Left ventricle myocardium superior (tissue), 1 donor: ENCODE data around the gene SCAPER. TPM values are rescaled to one million over a fixed set of nuclear protein-coding genes. Genes with fewer than 3 reads are reported as not detected.
"Not testable (repeated sequence)": the region's sequence is repeated elsewhere in the genome, so short reads cannot be mapped to it uniquely, and the experiment has no call there.

ENCODE experiments used
- ATAC-seq: fragments of 200-7000 bp; cut with Tn5 transposase; one replicate; pipeline ENCODE4 v1.9.1; 2020; ENCODE audit warnings: mild to moderate bottlenecking, moderate library complexity
- DNase-seq: peaks from one replicate; pipeline ENCODE4 v3.0.0-alpha.2; 2020
- intact Hi-C: fragments of 100-400 bp; cut with micrococcal nuclease; formaldehyde crosslinking; loops from one replicate; pipeline ENCODE4 v1.11.0; 2022
- total RNA-seq: library from RNA; stranded (reverse); fragmentation: NEBNext Ultra II Directional; extraction: Animal tissue kit (Norgen Biotek cat#: 25700); gene quantifications from one replicate; pipeline ENCODE4 v1.2.1, GENCODE V29; 2021
- donor health status: DM: no; HTN: yes; CAD: no; lungs with severe emphysema.

Gene SCAPER
- total RNA-seq, 1 donor from 2014 or later: 54.9 TPM

GRCh38 chr15:76865548-76865991 lies 39.6 kb downstream of the SCAPER start:
- ATAC-seq (peak; percentile 11), DNase-seq (no peak)
- intact Hi-C loops: no loop called here

GRCh38 chr15:76864586-76864985 lies 40.6 kb downstream of the SCAPER start:
- no peak for DNase-seq
- intact Hi-C loops: no loop called here
- ATAC-seq: no peak

GRCh38 chr15:76863693-76864092 lies 41.4 kb downstream of the SCAPER start:
- no peak for DNase-seq
- no peak for ATAC-seq
- intact Hi-C loops: no loop called here

- DNase-seq (no peak), ATAC-seq (no peak)
- intact Hi-C loops: no loop called here
Observed at GRCh38 chr15:76863123-76863522, 42.0 kb downstream of the SCAPER start.

- ATAC-seq: no peak
- no peak for DNase-seq
- intact Hi-C loops: no loop called here
Observed at GRCh38 chr15:76861815-76862397, 43.2 kb downstream of the SCAPER start.

GRCh38 chr15:76860201-76860600 lies 44.9 kb downstream of the SCAPER start:
- intact Hi-C loops: no loop called here
- DNase-seq: no peak
- no peak for ATAC-seq

- DNase-seq, intact Hi-C loops, ATAC-seq: not testable (repeated sequence)
Observed at GRCh38 chr15:76850367-76850766, 54.8 kb downstream of the SCAPER start.

- intact Hi-C loops: no loop called here
- ATAC-seq: no peak
- DNase-seq: no peak
Observed at GRCh38 chr15:76846782-76847181, 58.4 kb downstream of the SCAPER start.

- intact Hi-C loops: no loop called here
- no peak for DNase-seq
- ATAC-seq: no peak
Observed at GRCh38 chr15:76844096-76844495, 61.0 kb downstream of the SCAPER start.

GRCh38 chr15:76843269-76843668 lies 61.9 kb downstream of the SCAPER start:
- no peak for ATAC-seq
- DNase-seq: no peak
- intact Hi-C loops: no loop called here

- no peak for DNase-seq
- ATAC-seq: peak; percentile 56
- intact Hi-C loops: no loop called here
Observed at GRCh38 chr15:76840830-76841460, 64.2 kb downstream of the SCAPER start.

- intact Hi-C loops: no loop called here
- no peak for ATAC-seq
- no peak for DNase-seq
Observed at GRCh38 chr15:76839173-76839572, 66.0 kb downstream of the SCAPER start.

GRCh38 chr15:76837474-76837873 lies 67.7 kb downstream of the SCAPER start:
- intact Hi-C loops: no loop called here
- ATAC-seq (no peak), DNase-seq (no peak)

- ATAC-seq: no peak
Observed at GRCh38 chr15:76829939-76830338, 75.2 kb downstream of the SCAPER start.

GRCh38 chr15:76823890-76824289 lies 81.2 kb downstream of the SCAPER start:
- intact Hi-C loops: no loop called here

More at GRCh38 chr15:76829939-76830338, 75.2 kb downstream of the SCAPER start:
- intact Hi-C loops: no loop called here
- DNase-seq: no peak

GRCh38 chr15:76823303-76823702 lies 81.8 kb downstream of the SCAPER start:
- DNase-seq (no peak), ATAC-seq (no peak)
- intact Hi-C loops: no loop called here

More at GRCh38 chr15:76823890-76824289, 81.2 kb downstream of the SCAPER start:
- ATAC-seq: no peak
- no peak for DNase-seq

GRCh38 chr15:76818926-76819325 lies 86.2 kb downstream of the SCAPER start:
- ATAC-seq, intact Hi-C loops, DNase-seq: not testable (repeated sequence)

GRCh38 chr15:76815421-76815820 lies 89.7 kb downstream of the SCAPER start:
- DNase-seq (no peak), ATAC-seq (no peak)
- intact Hi-C loops: no loop called here

- DNase-seq (no peak), ATAC-seq (no peak)
- intact Hi-C loops: no loop called here
Observed at GRCh38 chr15:76812381-76812780, 92.8 kb downstream of the SCAPER start.

- DNase-seq (no peak), ATAC-seq (no peak)
- intact Hi-C loops: no loop called here
Observed at GRCh38 chr15:76809412-76810103, 95.6 kb downstream of the SCAPER start.
